Stimulated activated CD8-positive, alpha-beta memory T cell treated with anti-CD3 and anti-CD28 coated beads, Interleukin-15, amount 100 ng/mL, for 48 hours (primary cell): ENCODE results near the gene ZNF438.

ENCODE experiments used
- DNase-seq, 2 donors: peaks; one replicate each; pipeline ENCODE4 v3.0.0-alpha.2; 2020; ENCODE audit warnings: low read depth in 2 of 2

Gene ZNF438

DNA sequence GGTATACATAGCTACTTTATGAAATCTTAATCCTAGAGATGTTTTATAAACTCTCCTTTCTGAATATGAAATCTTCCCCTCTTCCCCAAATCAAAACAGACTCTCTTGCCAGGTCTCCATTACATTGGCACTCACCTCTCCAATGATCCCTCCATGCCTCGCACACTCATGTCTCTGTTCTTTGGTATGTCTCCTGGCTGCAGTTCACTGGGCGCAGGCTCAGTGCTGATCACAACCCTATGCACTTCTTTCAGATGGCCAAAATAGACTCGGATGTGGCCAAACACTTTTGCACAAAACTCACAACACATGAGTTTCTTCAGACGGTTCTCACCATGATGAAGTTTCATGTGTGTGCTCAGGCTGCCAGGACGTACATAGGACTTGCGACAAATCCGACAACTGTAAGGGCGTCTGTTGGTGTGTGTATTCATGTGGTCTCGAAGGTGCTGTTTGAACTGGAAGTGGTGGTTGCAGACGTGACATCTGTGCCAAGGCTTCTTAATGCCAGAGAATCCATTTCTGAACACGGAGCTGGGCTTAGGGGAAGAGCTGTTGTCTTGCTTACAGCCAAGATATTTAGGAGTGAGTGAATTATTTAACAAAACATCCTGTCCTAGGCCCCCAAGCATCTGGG lies 183.2 kb downstream of the ZNF438 start:
- DNase-seq, result no peak

DNA sequence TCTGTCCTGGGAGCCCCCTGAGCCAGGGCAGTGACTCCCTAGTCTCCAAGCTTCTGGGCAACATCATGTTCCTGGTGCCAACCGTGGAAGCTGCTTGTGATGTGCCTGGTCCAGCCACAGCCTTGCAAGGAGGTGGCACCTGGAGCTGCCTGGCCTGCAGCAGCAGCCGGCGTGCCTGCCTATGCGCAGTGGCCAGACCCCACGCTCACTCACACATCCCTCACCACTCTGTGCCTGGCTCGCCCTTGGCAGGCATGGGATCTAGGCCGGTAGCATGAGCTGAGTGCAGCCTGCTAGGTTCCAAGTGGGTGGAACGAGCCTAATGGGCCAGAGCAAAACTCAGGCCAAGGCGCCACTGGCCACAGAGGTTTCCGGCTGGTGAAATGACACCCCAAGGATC lies 184.0 kb downstream of the ZNF438 start:
- no peak for DNase-seq

DNA sequence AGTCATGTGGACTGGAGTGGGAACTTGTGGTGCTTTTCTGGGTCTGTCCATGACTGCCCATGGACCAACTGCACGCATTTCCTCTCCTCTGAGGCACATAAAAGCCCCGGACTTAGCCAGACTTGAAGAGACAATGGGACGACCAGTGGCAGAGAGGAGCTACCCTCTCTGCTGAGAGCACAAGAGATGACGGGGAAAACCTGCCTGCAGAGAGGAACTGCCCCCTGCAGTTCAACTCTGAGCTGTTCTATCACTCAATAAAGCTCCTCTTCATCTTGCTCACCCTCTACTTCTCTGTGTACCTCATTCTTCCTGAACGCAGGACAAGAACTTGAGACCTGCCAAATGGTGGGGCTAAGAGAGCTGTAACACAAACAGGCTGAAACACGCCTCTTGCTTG lies 184.5 kb downstream of the ZNF438 start:
- no peak for DNase-seq

DNA sequence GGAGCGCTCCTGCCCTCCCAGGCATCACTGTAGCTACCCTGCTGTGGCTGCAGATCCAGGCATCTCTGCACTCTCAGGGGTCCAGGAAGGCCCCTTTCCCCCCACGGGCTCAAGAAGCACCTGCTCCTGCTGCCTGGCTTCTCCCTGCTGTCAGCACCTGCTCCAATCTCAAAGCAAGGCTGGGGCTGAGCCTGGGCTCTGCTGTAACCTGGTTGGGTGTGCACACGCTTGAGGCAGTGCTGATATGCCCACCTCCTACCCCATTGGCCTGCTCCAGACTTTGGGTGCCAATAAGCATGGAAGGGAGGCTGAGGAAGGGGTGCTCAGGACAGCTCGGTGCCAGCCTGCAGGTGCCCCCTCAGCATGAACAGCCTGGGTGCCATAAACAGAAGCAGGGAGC lies 185.0 kb downstream of the ZNF438 start:
- no peak for DNase-seq

DNA sequence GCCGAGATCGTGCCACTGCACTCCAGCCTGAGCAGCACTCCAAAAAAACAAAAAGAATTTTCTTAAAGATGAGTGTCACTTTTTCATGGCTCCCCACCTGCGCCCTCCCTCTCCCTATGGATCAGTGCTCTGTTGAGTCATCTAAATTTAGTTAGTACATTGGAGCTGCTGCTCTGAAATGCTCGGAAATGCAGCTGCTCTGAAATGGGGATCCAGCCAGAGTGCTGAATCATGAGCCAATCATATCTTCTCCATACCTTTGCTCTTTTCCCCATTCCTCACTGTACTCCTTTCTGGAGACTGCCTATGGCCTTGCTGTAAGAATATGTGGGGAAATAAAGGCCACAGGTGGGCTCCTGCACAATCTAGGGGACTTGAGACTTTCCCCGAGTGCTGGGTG lies 188.8 kb downstream of the ZNF438 start:
- DNase-seq, result no peak

DNA sequence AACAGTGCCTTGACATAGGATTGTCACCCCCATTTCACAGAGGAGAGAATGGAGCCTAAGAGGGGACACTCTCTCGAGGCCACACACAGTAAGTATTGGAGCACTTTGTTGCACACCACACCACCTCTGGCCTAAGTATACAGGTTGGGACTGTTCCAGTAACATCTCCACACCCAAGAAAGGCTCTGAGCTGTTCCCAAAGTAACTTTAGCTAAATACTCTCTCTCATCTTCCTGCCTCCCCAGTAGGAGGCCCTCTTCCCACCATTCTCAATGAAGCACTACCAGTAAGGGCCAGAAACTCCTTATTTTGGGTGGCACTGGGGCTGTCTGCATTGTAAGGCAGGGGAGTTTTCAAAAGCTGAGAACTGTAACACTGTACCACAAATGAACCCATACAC lies 189.5 kb downstream of the ZNF438 start:
- no peak for DNase-seq

DNA sequence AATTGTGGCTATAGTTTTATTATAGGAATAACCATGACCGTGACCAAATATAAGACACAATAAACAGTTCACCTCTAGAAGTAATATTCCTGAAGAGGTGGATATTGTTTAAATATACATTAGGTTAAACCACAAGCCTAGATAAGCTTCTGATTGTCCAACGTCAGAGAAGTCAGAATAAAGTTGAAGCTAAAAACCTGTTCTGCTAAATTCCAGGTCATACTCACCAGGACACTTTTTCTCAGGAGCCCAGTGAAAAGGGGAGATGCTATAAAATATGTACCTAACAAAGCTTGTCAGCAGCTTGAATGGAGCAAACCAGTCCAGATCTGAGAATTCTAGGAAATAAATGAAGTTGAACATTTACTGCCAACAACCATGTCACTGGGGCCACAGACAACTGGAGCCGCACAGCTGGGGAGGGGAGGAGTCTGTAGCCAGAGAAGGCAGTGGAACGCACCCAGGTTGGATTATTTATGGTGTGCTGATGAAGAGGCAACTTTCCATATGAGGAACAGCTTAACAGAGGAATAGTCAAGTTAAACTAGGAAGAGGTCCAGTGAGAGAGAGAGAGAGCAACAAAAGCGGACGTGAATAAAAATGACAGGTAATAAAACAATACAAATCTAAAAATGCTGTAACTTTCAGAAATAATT lies 191.1 kb downstream of the ZNF438 start:
- DNase-seq, result no peak

DNA sequence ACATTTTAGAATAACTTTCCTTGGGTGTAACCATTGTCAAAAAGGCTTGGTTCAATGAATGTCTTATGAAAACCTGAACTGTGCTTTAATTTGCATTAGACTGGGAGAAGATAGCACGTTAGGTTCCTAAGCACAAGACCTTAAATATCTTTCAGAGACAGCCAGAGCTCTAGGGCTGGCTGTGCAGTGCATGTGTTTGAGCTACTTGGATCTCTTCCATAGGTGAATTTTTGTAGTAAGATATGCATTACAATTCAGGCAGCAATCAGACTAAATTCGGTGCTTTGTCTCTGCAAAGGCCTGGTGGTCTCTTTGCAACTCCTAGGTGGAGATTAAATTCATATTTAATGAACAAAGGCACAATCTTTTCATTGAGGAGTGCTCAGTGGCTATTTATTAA lies 192.0 kb downstream of the ZNF438 start:
- no peak for DNase-seq

DNA sequence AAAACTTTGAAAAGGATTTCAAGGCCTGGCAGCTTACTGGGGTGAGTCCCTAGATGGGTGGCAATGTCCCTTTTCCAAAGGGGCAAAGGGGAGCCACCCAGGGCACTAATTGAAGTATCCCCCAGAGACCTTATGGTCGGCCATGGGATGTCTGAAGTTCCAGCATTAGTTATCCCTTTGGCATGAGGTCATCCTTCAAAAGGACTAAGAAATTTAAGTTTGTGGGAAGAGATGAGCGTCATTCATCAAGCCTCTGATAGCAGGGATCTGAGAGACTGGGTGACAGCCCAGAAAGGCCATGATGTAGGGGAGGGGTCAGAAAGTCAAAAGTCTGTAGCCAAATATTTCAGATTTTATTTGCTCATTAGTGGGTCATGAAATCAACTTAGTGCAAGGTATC lies 195.3 kb downstream of the ZNF438 start:
- DNase-seq, result no peak

DNA sequence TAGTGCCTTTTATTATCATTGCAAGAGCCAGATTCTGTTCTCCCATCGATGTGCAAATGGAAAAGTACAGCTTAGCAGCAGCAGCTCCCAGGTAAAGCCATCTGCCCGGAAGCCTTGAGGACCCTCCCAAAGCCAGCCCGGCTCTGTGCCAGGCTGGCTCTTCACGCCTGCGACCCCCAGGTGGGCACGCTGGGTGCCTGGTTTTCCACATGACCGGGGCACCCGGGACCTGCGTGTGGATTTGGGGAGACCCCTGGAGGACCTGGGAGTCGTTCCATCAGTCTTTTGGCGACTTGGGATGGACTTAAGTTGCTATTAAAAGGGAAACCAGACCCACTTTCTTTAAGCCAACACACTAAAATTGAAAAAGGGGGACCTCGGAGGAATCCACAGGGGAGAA lies 196.5 kb downstream of the ZNF438 start:
- DNase-seq, result no peak

DNA sequence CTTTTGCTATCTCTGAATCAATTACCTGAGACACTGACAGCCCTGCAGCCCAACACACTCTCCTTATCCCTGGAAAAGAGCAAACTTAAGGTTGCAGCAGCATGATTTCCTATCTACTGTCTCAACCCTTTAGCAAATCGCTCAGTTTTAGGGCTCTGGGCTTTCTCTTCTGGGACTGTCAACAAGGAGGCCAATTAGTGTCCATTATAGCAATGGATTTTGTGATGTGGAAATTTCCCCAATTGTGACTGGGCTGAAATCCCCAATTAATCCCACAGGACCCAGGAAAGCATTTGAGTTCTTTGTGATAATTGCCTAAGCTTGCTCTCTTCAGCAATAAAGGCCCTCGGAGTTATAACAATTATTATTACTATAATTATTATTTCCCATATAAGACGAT lies 197.0 kb downstream of the ZNF438 start:
- DNase-seq, result no peak

DNA sequence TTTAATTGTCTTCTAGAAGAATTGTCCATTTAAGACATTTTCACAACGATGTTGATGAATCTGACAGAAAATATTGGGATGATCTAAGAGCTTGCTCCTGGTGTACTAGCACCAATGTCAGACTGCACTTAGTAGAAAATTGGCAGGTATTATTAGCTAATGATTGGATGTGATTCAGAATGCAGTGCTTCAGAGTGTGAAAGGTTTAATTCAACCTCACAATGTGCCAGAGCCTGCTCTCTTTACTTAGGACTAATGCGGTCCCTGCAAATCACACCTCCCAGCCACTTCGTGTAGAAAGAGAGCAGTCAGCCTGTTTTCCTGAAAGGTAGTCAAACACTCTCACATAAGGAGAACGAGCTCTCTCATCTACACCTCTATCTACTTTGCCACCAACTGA lies 197.5 kb downstream of the ZNF438 start:
- no peak for DNase-seq

DNA sequence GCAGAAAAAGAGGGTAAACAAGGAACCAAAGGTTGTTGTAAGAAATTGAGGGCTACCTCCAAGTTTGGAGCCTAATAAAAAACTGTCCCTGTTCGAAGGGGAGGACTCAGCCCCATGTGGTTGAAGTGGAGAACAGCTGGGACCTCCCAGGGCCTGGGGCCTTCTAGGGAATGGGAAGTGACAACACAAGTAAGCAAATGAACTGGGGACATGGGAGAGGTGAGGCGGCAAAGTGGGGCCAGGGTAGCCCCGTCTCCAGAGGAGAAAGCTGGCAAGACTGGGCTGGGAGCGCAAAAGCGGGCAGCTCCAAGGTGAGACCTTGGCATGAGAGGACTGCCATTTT lies 198.1 kb downstream of the ZNF438 start:
- DNase-seq, result no peak

DNA sequence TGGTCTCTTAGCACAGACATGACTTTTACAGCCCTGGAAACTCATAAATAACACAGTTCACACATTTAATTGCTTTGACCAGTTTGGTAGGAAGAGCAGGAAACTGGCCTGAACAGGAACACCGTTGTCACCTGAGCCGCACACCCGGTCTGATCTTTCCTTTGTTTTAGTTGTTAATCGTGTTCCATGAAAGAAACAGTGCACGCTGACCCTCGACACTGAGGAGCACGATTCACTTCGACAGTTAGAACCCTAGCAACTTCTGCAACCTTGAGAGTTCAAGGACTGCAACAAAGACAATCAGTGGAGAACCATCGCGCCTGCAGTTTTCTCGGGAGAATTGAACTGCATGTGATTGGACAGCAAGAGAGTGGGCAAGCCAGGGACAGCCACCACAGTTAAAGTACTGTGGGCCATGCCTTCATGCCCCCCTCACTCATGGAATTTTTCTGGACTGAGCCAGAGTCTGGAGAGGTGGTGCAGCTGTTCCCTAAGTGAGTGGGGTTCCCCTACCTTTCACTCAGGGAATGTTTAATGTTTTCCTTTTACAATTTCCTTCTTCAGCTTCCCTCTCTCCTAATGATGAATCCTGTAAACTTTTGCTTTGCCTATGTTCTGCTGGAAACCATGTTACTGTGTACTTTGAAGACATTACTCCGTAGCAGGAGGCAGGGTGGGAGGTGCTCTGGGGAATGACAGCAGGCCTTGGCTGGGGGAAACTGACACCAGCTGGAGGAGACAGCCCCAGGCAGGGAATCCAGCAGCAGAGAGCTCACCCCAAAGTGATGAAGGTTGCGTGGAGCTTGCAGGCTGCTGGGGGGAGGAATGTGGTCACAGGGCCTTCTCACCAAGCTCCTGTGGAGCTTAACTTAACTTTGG lies 198.7 kb downstream of the ZNF438 start:
- no peak for DNase-seq

DNA sequence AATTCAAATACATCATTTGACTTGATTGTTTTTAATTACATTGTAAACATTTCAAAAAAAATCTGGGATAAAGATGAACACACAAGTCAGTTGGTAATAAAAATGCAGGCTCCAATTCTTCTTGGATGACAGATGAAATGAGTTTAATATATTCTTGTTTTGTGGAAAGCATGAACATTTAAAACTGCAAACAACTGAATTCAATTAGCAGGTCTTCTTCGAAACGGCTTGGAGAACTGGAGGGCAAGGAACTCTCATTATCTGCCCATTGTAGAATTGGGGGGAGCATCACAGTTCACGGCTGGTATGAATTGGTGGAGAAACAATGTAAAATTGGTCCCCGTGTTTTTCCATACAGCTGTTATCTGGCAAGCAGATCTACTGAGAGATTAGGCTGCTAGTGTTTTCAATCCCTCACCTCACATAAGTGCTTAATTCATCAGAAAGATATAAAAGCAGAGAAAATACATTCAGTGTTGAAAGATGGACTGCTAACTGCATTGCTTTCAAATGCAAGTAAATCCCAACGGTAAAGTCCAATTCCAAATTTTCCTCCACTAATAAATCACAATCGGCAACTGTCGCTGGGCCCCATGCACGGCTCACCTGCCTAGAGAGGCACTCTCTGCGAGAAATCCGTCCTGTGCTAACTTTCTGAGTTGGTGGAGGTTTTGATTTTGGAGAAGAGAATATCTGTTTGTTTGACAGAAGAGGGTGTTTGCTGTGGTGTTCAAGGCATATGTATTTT lies 199.5 kb downstream of the ZNF438 start:
- DNase-seq, result no peak

DNA sequence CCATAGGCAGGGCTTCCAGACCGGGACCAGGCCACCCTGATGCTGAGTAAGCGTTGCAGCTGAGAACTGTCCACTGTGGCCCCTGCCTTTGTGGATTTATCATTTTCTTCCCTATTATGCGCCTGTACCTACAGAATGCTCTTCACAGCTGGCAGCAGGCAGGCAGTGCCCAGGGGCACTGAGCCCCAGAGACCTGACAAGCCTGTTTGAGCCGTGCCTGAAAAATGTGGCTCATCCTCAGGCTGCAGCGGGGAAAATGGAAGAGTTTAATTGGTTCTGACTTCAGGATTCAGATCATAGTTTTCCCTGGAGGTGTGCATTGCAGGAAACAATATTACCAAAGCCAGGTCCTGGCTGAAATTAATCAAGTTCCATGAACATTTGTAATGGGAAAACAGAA lies 200.2 kb downstream of the ZNF438 start:
- no peak for DNase-seq

DNA sequence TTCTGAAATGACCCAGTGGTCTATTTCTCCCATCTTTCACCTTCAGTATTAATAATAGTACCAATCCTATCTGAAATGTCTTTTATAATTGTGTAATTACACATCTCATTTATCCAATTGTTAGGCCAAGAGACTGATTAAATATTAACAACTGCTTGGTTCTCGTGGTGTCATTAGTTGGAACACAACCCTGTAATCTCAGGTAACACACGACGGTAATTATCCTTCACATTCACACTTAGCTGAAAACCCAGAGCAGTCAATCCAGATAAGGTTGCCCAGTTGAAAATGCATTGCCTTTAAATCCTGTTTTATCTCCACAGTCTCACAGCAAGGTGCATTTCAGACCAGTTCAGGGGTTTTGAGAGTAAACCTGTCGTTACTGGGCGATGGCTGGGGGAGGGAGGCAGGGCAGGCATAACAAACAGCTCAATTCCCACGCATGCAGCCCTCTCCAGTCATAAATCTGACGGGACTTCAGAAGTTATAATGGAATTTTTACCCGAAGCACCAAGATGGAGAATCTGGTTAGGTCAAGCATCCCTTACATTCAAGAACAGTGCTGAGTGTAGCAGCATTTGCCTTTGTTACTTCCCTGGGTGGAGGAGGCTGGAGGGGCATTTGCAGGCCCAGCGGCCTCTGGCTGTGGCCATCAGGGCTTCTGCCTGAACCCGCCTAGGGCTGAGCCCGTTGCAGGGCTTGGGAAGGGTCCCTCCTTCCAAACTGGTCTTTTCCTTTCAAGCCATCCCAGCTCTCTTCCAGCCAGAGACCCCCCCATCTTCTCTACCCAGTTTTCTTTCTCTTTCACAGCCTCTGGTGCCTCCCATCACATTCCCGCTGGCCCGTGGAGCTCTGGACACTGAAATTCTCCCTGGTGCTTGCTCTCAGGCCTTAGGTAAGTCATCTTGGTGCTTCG lies 201.1 kb downstream of the ZNF438 start:
- no peak for DNase-seq

DNA sequence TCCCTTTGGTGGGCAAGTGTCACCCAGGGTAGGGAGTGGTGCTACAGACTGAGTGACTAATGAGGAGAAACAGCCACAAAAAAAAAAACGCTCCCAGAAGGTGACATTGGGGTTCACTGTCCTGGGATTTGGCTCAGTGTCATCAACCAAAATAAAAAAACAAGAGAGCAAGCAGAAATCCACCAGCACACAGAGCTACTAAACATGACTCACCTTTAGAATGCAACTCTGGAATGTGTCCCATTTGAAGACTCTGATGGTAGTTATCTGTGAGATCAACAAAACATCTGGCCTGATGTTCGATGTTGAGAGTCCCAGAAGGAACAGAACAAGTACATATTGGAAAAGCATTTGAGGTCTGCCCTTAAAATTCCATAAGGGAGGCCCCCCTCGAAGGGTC lies 201.8 kb downstream of the ZNF438 start:
- DNase-seq, result no peak

DNA sequence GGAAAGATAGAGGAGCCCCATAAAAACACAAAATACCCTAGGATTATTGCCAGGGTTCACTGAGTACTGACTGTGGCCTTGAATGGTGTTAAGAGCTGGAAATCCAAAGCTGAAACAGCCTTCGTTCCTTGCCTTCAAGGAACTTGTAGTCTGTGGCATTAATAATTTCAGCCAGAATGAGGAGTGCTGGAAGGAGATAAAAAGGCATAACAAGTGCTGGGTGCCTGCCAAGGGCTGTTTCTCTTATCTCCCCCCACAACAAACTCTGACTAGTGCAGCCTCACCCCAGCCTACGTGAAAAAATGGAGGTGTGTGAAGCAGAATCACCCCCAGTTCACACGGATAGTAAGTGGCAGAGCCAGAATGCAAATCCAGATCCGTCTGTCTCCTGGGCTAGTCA lies 203.0 kb downstream of the ZNF438 start:
- no peak for DNase-seq

DNA sequence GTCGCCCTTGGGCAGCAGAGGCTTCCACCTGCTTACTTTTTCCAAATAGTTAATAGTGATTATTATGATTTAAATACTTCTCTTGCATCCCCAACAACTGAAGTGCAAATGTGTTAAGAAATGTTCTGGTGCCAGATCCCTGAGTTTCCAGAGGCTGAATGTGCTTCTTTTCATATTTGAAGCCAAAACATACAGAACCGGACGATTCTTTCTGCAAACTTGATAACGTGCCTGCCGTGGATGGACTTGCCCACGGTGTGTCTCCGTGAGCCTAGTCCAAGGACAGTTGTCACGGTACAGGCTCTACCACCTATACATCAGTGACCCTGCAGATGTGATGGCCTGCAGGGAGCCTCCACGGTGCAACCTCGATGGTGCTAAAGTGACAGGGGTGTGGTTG lies 203.5 kb downstream of the ZNF438 start:
- DNase-seq, result no peak

DNA sequence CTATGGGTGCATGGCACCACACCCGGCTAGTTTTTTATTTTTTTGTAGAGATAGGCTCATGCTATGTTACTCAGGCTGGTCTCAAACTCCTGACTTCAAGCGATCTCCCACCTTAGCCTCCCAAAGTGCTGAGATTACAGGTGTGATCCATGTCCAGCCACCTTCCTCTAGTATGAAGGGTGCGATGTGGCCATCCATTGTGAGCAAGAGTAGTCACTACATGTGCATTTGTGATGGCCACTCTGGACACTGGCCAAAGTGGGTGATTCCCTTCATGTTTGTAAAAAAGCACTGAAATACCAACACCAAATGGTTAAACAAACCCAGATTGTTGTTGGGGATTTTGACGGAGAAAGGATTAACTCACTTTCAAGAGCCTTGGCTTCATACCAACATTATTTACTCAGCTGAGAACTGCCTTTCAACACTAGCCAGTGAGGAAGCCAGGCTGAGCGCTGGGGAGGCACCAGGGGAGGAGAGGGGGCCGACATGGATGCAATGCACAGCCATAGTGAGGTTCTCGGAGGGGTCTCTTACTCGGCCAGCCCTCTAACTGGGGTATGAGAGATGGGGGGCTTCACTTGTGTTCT lies 204.0 kb downstream of the ZNF438 start:
- no peak for DNase-seq
